Embryonic facial prominence (tissue), 1 donor: ENCODE data around the gene TIMP2.
"Not testable (repeated sequence)": the region's sequence is repeated elsewhere in the genome, so short reads cannot be mapped to it uniquely, and the experiment has no call there.

Experiments used
- DNase-seq: peaks from one replicate; pipeline ENCODE4 v3.0.0-alpha.2; 2016; ENCODE audit errors: extremely low spot score

The TIMP2 gene

GRCh38 chr17:78905541-78905940 is 19.6 kb downstream of the TIMP2 start:
- no peak for DNase-seq

- no peak for DNase-seq
Observed at GRCh38 chr17:78905116-78905515, 20.1 kb downstream of the TIMP2 start.

GRCh38 chr17:78904371-78904770 is 20.8 kb downstream of the TIMP2 start:
- no peak for DNase-seq

GRCh38 chr17:78903101-78903779 is 21.9 kb downstream of the TIMP2 start, which contains the start of gene CEP295NL:
Gene CEP295NL (minus strand): TSS chr17:78903201. CDS start chr17:78901828, 1,373 bp downstream.
- DNase-seq = no peak

- not testable (repeated sequence) for DNase-seq
Observed at GRCh38 chr17:78902231-78902630, 23.0 kb downstream of the TIMP2 start.

- DNase-seq = no peak
Observed at GRCh38 chr17:78901806-78902205, 23.4 kb downstream of the TIMP2 start.

- DNase-seq = no peak
Observed at GRCh38 chr17:78900816-78901215, 24.4 kb downstream of the TIMP2 start.

- no peak for DNase-seq
Observed at GRCh38 chr17:78899361-78900260, 25.6 kb downstream of the TIMP2 start.

- no peak for DNase-seq
Observed at GRCh38 chr17:78898947-78899346, 26.2 kb downstream of the TIMP2 start.

- no peak for DNase-seq
Observed at GRCh38 chr17:78898075-78898836, 26.9 kb downstream of the TIMP2 start.

- DNase-seq = no peak
Observed at GRCh38 chr17:78897664-78898047, 27.5 kb downstream of the TIMP2 start.

GRCh38 chr17:78896834-78897663 is 28.1 kb downstream of the TIMP2 start:
- DNase-seq = no peak

- DNase-seq = no peak
Observed at GRCh38 chr17:78896091-78896833, 28.9 kb downstream of the TIMP2 start.

GRCh38 chr17:78895322-78895721 is 29.9 kb downstream of the TIMP2 start:
- no peak for DNase-seq

- no peak for DNase-seq
Observed at GRCh38 chr17:78893684-78894083, 31.5 kb downstream of the TIMP2 start.

- no peak for DNase-seq
Observed at GRCh38 chr17:78892936-78893379, 32.2 kb downstream of the TIMP2 start.

GRCh38 chr17:78892520-78892919 is 32.7 kb downstream of the TIMP2 start:
- DNase-seq = no peak

GRCh38 chr17:78892062-78892456 is 33.1 kb downstream of the TIMP2 start:
- no peak for DNase-seq

- DNase-seq = no peak
Observed at GRCh38 chr17:78891406-78892061, 33.7 kb downstream of the TIMP2 start.

GRCh38 chr17:78890498-78890897 is 34.7 kb downstream of the TIMP2 start:
- DNase-seq = no peak
